Vagina (tissue), 2 donors: Measurements from ENCODE around the gene GNG14.

ENCODE experiments used
- CTCF ChIP-seq, 3 experiments: fragments of 450-650 bp in 2 of 3; fragments of 200-600 bp in 1 of 3; sonication (generic) in 1 of 3; IDR thresholded peaks; one replicate each; pipeline ENCODE4 v1.5.1; 2017 to 2019; ENCODE audit warnings: antibody characterized with exemption in 3 of 3, mild to moderate bottlenecking in 2 of 3, moderate library complexity in 2 of 3
- POLR2A ChIP-seq, 2 donors: fragments of 450-650 bp; IDR thresholded peaks; one replicate each; pipeline ENCODE4 v1.6.1; 2017; ENCODE audit warnings: antibody characterized with exemption in 2 of 2, mild to moderate bottlenecking in 2 of 2, moderate library complexity in 2 of 2

- no peak for TF ChIP-seq CTCF (IDR thresholded peaks at IDR 0.05)
- TF ChIP-seq POLR2A (IDR thresholded peaks at IDR 0.05) = no peak
Measured at GRCh38 chr19:12641456-12641855, 46.3 kb upstream of the GNG14 start.
